H9 (cell line): ENCODE data around the gene PHKG2. TPM values are rescaled to one million over a fixed set of nuclear protein-coding genes. Genes with fewer than 3 reads are reported as not detected.
A peak's percentile ranks its signal among the peaks of the same experiment; 100 is the strongest.

Experiments used
- DNase-seq: peaks from one replicate; pipeline ENCODE4 v3.0.0-alpha.2; 2017
- H2AFZ ChIP-seq: one replicate; pipeline ENCODE4 v1.6.1; 2013; ENCODE audit warnings: mild to moderate bottlenecking, low read length, control low read depth, moderate library complexity
- H2AK5ac ChIP-seq: 2 replicates; pipeline ENCODE4 v1.6.1; 2013; ENCODE audit warnings: low read length, control low read depth, mixed read lengths; ENCODE audit not compliant: insufficient read length
- H2BK120ac ChIP-seq: one replicate; pipeline ENCODE4 v1.6.1; 2013; ENCODE audit warnings: low read depth, mild to moderate bottlenecking, low read length, control low read depth, inconsistent platforms; ENCODE audit not compliant: poor library complexity, severe bottlenecking
- H2BK12ac ChIP-seq: 2 replicates; pipeline ENCODE4 v1.6.1; 2013; ENCODE audit warnings: low read length, control low read depth, mixed read lengths, low read depth; ENCODE audit not compliant: insufficient read length
- H2BK15ac ChIP-seq: 2 replicates; pipeline ENCODE4 v1.6.1; 2013; ENCODE audit warnings: low read depth, low read length, control low read depth
- H2BK20ac ChIP-seq: one replicate; pipeline ENCODE4 v1.6.1; 2013; ENCODE audit warnings: low read depth, mild to moderate bottlenecking, low read length, control low read depth, inconsistent platforms; ENCODE audit not compliant: poor library complexity, severe bottlenecking
- H2BK5ac ChIP-seq: 2 replicates; pipeline ENCODE4 v1.6.1; 2013; ENCODE audit warnings: low read length, control low read depth, mixed read lengths; ENCODE audit not compliant: insufficient read length
- H3K14ac ChIP-seq: 2 replicates; pipeline ENCODE4 v1.6.1; 2013; ENCODE audit warnings: low read length, control low read depth; ENCODE audit not compliant: insufficient read depth
- H3K18ac ChIP-seq: 2 replicates; pipeline ENCODE4 v1.6.1; 2013; ENCODE audit warnings: low read depth, mild to moderate bottlenecking, mixed read lengths, low read length, control low read depth; ENCODE audit not compliant: insufficient read length
- H3K23ac ChIP-seq: 2 replicates; pipeline ENCODE4 v1.6.1; 2013; ENCODE audit warnings: low read length, control low read depth, mixed read lengths, low read depth; ENCODE audit not compliant: insufficient read length
- H3K23me2 ChIP-seq: 2 replicates; pipeline ENCODE4 v1.6.1; 2013; ENCODE audit warnings: low read depth, mild to moderate bottlenecking, mixed read lengths, low read length, control low read depth; ENCODE audit not compliant: insufficient read length, poor library complexity, severe bottlenecking
- H3K27ac ChIP-seq: 2 replicates; pipeline ENCODE4 v1.5.1; 2013; ENCODE audit warnings: low read length, control low read depth, mixed read lengths, low read depth; ENCODE audit not compliant: insufficient read length
- H3K27me3 ChIP-seq: 2 replicates; pipeline ENCODE4 v1.6.1; 2013; ENCODE audit warnings: low read length, control low read depth, inconsistent platforms; ENCODE audit not compliant: insufficient read depth
- H3K4ac ChIP-seq: 2 replicates; pipeline ENCODE4 v1.6.1; 2013; ENCODE audit warnings: low read depth, mild to moderate bottlenecking, control low read depth, inconsistent platforms, low read length, moderate library complexity
- H3K4me1 ChIP-seq: 2 replicates; pipeline ENCODE4 v1.6.1; 2013; ENCODE audit warnings: low read length, control low read depth, inconsistent platforms; ENCODE audit not compliant: insufficient read depth
- H3K4me2 ChIP-seq: 2 replicates; pipeline ENCODE4 v1.6.1; 2013; ENCODE audit warnings: low read length, control low read depth, mixed read lengths; ENCODE audit not compliant: insufficient read length, insufficient read depth
- H3K56ac ChIP-seq: 2 replicates; pipeline ENCODE4 v1.6.1; 2013; ENCODE audit warnings: low read depth, mild to moderate bottlenecking, mixed read lengths, low read length, control low read depth; ENCODE audit not compliant: insufficient read length
- H3K79me1 ChIP-seq: 2 replicates; pipeline ENCODE4 v1.6.1; 2013; ENCODE audit warnings: low read depth, mild to moderate bottlenecking, moderate library complexity, low read length, control low read depth, inconsistent platforms; ENCODE audit not compliant: insufficient read depth, poor library complexity, severe bottlenecking
- H3K79me2 ChIP-seq: 2 replicates; pipeline ENCODE4 v1.6.1; 2013; ENCODE audit warnings: low read length, control low read depth, inconsistent platforms; ENCODE audit not compliant: insufficient read depth
- H3K9ac ChIP-seq: 2 replicates; pipeline ENCODE4 v1.6.1; 2013; ENCODE audit warnings: low read length, control low read depth, mixed read lengths; ENCODE audit not compliant: insufficient read length; ENCODE audit errors: extremely low read depth
- H3K9me3 ChIP-seq: one replicate; pipeline ENCODE4 v1.6.1; 2013; ENCODE audit warnings: low read depth, low read length, inconsistent platforms; ENCODE audit not compliant: control insufficient read depth
- H3T11ph ChIP-seq: one replicate; pipeline ENCODE4 v1.6.1; 2013; ENCODE audit warnings: mild to moderate bottlenecking, low read length, control low read depth, inconsistent platforms
- H4K20me1 ChIP-seq: one replicate; pipeline ENCODE4 v1.6.1; 2013; ENCODE audit not compliant: control insufficient read depth, insufficient read length, insufficient read depth
- H4K5ac ChIP-seq: 2 replicates; pipeline ENCODE4 v1.6.1; 2013; ENCODE audit warnings: low read depth, mild to moderate bottlenecking, mixed read lengths, low read length, control low read depth; ENCODE audit not compliant: insufficient read length
- H4K8ac ChIP-seq: replicated peaks from 2 replicates; pipeline ENCODE4 v1.6.1; 2013; ENCODE audit warnings: low read length, control low read depth, mixed read lengths, low read depth; ENCODE audit not compliant: insufficient read length
- H4K91ac ChIP-seq: 2 replicates; pipeline ENCODE4 v1.6.1; 2013; ENCODE audit warnings: low read depth, mild to moderate bottlenecking, moderate library complexity, mixed read lengths, low read length, control low read depth; ENCODE audit not compliant: insufficient read length
- H3K27ac Mint-ChIP-seq, 3 experiments: 2 replicates in 2 of 3; 3 replicates in 1 of 3; pipeline ENCODE4 v1.8.0; 2020 to 2021; ENCODE audit warnings: mixed read lengths in 3 of 3, mild to moderate bottlenecking in 1 of 3, moderate library complexity in 1 of 3
- H3K27me3 Mint-ChIP-seq: 2 replicates; pipeline ENCODE4 v1.8.0; 2021; ENCODE audit warnings: low read depth, mild to moderate bottlenecking, moderate library complexity, mixed read lengths
- H3K36me3 Mint-ChIP-seq, 3 experiments: 2 replicates in 2 of 3; 3 replicates in 1 of 3; pipeline ENCODE4 v1.8.0; 2020 to 2021; ENCODE audit warnings: low read depth in 3 of 3, mixed read lengths in 3 of 3; ENCODE audit not compliant: insufficient read depth in 1 of 3
- H3K4me1 Mint-ChIP-seq, 2 experiments: 2 replicates each; pipeline ENCODE4 v1.8.0; 2020; ENCODE audit warnings: mixed read lengths in 2 of 2
- H3K4me3 Mint-ChIP-seq, 2 experiments: 2 replicates in 1 of 2; 3 replicates in 1 of 2; pipeline ENCODE4 v1.8.0; 2020 to 2021; ENCODE audit warnings: mild to moderate bottlenecking in 2 of 2, mixed read lengths in 2 of 2, moderate library complexity in 1 of 2
- H3K9me3 Mint-ChIP-seq, 2 experiments: 2 replicates in 1 of 2; 3 replicates in 1 of 2; pipeline ENCODE4 v1.8.0; 2020; ENCODE audit warnings: mild to moderate bottlenecking in 2 of 2, mixed read lengths in 2 of 2, moderate library complexity in 1 of 2
- CTCF ChIP-seq: fragments of 200-600 bp; sonication (generic); conservative IDR thresholded peaks from 3 replicates; pipeline ENCODE4 v1.8.0; 2021; ENCODE audit warnings: antibody characterized with exemption, mild to moderate bottlenecking
- WGBS: extraction: QIAGEN DNeasy Blood & Tissue Kit; methylation state at CpG from one replicate; pipeline ENCODE4 v1.1.7; 2013; ENCODE audit warnings: missing lambda C conversion rate, low lambda C conversion rate, mixed read lengths; ENCODE audit not compliant: insufficient read length; ENCODE audit errors: extremely low coverage; 5-methylcytosine and 5-hydroxymethylcytosine counted together
- total RNA-seq: library from RNA; stranded (reverse); gene quantifications from 2 replicates; pipeline ENCODE4 v1.2.1, GENCODE V29; 2021

PHKG2 gene
- total RNA-seq, 1 experiment from 2014 or later, result 46.6 TPM

GRCh38 chr16:30698816-30699614 lies 49.2 kb upstream of the PHKG2 start, which contains the start of gene SRCAP:
SRCAP (plus strand) TSS chr16:30699171; CDS start chr16:30700825, 1,654 bp downstream.
- H4K5ac ChIP-seq, result peak within 1 kb of the TSS; percentile 88
- no peak within 1 kb of the TSS for H3T11ph ChIP-seq
- peak within 1 kb of the TSS; percentile 88 for H3K27ac ChIP-seq
- no peak within 1 kb of the TSS; the same call in 1 of the 2 replicates for H3K4ac ChIP-seq
- H3K23ac ChIP-seq, result no peak within 1 kb of the TSS
- peak within 1 kb of the TSS; percentile 98 for H3K14ac ChIP-seq
- no CpG with 5 or more reads among the region's 57 CpGs for WGBS
- H4K91ac ChIP-seq, result no peak within 1 kb of the TSS
- H3K4me1 ChIP-seq, result peaks cover 3% of the 10 kb centered on the region; the same call in 1 of the 2 replicates
- H2BK120ac ChIP-seq, result no peak within 1 kb of the TSS
- TF ChIP-seq CTCF, result no peak
- no peak within 1 kb of the TSS for H2BK20ac ChIP-seq
- H2BK5ac ChIP-seq, result peak within 1 kb of the TSS; percentile 82
- H3K23me2 ChIP-seq, result peaks cover 9% of the 10 kb centered on the region
- Mint-ChIP-seq H3K27ac (peak within 1 kb of the TSS; percentile 100), H3K9me3 (no peaks in the 10 kb centered on the region), H3K4me3 (peak within 1 kb of the TSS; percentile 91 to 97), H3K27me3 (peaks cover 38% of the 10 kb centered on the region), H3K36me3 (peaks cover 15 to 38% (median 32%) of the 10 kb centered on the region in 3 experiments), H3K4me1 (peaks cover 14 to 19% of the 10 kb centered on the region in 2 experiments)
- peak within 1 kb of the TSS; percentile 95 for H3K4me2 ChIP-seq
- peaks cover 9% of the 10 kb centered on the region; the same call in 1 of the 2 replicates for H3K79me2 ChIP-seq
- no peak within 1 kb of the TSS for H4K8ac ChIP-seq
- no peak within 1 kb of the TSS for H2AFZ ChIP-seq
- H3K27me3 ChIP-seq, result peaks cover 12% of the 10 kb centered on the region; the same call in 1 of the 2 replicates
- peaks cover 2% of the 10 kb centered on the region for H4K20me1 ChIP-seq
- no peak within 1 kb of the TSS for H2AK5ac ChIP-seq
- H3K9ac ChIP-seq, result peak within 1 kb of the TSS; percentile 97
- H3K56ac ChIP-seq, result no peak within 1 kb of the TSS
- no peak within 1 kb of the TSS for H2BK12ac ChIP-seq
- DNase-seq, result peak; percentile 86
- no peak within 1 kb of the TSS; the same call in 1 of the 2 replicates for H2BK15ac ChIP-seq
- H3K79me1 ChIP-seq, result peaks cover 7% of the 10 kb centered on the region
- H3K9me3 ChIP-seq, result no peaks in the 10 kb centered on the region
- peak within 1 kb of the TSS; percentile 99 for H3K18ac ChIP-seq
